ENCODE results near the gene TMPRSS11E.
"Not testable (repeated sequence)": the region's sequence is repeated elsewhere in the genome, so short reads cannot be mapped to it uniquely, and the experiment has no call there.

The TMPRSS11E gene

DNA sequence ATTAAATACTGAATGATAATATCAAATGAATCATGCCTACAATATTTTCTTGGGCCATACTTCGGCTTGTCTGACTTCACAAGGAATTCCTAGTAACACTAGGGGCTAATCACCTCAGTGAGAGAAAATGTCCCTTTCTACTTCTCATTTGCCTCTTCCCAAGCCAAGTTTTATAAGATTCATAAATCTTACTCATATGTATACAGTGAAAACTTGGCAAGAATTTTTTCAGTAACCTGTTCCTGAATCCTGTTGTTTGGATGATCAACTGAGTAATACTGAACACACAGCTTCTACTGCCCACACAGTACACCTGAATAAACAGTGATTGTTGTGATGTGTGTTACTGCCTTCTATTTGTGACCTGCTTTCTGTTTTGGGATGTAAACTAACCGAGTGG lies 16.5 kb downstream of the TMPRSS11E start:
- no peak for DNase-seq

DNA sequence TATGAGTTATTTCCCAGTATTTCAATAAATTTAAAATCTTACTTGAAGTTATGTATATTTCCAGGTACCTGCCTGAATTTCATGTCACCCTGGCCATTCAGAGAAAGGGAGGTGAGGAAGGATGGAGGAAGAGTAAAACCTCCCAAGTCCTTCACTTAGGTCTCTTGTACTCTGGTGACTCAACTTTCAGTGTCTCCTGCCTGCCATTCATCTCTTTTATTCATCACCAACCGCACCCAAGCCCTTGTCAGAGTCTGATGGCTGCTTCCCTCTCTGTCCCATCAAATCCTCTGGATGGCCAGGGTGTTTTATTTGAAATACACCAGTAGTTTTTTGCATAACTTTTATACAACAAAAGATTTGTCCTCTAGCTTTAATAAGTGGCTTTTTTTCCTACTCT lies 17.8 kb downstream of the TMPRSS11E start:
- DNase-seq: no peak

DNA sequence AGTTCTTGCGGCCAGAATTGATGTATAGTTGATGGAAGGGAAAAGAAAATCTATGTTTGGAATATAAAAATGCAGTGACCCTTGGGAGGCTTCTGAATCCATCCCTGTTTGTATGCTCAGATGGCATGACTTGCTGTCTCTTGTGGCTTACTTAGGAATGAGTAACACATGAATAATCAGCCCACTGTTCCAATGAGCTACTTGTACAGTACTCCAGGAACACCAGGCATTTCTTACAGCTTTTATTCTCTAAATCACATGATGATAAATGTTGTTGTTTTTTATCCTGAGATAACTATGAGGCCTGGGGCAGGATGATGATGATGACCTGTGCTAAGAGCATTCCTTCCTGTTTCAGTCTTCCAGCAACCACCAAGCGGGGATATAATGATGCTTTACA lies 18.9 kb downstream of the TMPRSS11E start:
- DNase-seq: no peak

DNA sequence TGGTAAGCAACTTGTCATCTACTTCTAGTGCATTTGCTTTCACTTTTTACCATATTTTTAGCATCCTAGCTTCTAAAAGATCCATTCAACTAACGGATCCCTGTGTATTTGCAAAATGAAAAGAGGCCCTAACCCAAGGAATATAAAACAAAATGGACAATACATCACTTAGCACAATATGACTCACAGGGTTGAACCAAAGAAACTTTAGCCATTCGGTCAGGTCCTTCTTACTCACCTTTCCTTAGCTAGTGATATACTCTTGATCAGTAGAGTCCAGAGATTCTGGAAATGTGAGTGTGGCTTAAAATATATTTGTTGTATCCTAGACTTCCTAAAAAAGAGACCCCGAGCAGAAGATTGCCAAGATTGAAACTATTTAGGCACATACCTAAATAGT lies 19.5 kb downstream of the TMPRSS11E start:
- no peak for DNase-seq

DNA sequence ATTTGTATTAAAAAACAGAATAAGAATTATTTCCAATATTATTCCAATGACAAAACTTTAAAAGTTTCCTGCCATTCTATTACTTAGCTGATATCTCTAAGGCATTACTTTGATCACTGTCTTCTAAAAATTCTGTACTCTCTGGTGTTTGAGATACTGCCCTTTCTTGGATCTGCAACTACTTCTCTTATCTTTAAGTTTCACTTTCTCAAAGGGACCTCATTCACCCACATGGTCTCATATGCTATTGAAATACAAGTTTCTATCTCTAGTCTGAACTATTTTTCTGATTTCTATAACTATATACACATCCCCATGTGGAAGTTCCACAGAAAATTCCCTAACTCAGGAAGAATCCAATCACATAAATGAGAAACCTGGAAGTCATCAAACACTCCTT lies 22.2 kb downstream of the TMPRSS11E start:
- DNase-seq: no peak

DNA sequence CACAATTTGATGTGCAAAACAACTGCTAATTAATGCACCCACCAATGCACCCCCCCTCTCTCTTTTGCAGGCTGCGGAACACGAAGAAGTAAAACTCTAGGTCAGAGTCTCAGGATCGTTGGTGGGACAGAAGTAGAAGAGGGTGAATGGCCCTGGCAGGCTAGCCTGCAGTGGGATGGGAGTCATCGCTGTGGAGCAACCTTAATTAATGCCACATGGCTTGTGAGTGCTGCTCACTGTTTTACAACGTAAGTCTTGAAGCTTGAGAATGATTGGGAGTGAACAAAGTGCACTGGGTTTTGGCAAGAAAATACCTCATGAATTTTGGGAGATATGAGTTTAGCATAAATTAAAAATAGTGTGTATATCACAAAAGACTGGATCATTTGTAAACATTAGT lies 28.9 kb downstream of the TMPRSS11E start:
- DNase-seq: no peak

DNA sequence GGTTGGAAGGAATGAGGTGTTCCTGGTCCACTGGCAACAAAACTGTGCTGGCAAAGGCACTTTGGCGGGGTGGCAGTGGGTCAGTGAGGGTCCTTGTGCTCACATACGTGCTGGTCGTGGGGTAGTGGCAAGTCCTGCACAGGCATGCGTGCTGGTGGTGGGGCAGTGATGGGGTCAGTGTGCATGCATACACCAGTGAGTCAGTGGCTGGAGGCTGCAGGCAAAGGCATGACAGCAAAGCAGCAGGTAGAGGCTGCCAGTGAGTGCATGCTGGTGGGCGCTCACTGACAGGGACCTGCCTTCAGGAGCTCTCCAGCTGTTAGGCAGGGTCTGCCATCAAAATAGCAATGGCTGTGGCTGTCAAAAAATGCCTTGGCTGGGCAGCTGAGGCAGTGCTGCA lies 42.1 kb downstream of the TMPRSS11E start:
- DNase-seq: no peak

DNA sequence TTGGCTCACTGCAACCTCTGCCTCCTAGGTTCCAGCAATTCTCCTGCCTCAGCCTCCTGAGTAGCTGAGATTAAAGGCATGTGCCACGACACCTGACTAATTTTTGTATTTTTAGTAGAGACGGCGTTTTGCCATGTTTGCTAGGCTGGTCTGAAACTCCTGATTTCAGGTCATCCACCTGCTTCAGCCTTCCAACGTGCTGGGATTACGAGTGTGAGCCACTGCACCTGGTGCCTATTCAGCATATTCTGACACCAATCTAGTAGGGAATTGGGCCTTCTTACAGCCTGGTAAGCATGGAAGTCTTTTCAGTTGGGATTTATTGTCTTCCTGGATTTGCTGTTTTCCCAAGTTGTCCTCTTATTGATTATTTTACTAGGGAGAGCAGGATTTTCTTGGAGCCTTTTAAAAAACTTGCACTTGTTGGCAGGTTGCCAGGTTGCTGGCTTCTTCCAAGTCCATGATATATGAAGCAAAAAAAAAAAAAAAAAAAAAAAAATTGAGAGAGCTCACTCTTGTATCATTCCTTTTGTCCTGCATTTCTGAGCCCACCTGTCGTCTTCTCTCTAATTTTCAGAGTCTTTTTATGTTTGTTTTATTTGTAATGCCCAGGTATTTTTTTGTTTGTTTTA lies 43.7 kb downstream of the TMPRSS11E start:
- DNase-seq: no peak

DNA sequence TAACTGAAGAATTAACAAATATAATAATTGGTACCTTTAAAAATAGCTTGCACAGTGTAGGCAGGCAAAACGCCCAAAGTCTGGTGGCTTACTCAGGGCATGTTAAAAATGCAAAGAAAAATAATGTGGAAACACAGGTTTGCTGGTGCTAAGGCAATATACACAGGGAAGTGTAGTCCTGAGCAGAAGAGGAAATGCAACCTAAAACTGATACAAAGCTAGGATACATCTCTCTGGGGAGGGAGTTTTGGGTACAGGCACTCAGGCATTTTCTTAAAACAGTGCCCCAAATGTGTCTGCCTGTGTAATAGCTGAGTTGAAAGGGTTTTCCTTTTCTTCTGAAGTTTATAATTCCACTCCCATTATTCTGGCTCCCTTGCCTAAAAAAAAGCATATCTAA lies 47.4 kb downstream of the TMPRSS11E start:
- DNase-seq: no peak

DNA sequence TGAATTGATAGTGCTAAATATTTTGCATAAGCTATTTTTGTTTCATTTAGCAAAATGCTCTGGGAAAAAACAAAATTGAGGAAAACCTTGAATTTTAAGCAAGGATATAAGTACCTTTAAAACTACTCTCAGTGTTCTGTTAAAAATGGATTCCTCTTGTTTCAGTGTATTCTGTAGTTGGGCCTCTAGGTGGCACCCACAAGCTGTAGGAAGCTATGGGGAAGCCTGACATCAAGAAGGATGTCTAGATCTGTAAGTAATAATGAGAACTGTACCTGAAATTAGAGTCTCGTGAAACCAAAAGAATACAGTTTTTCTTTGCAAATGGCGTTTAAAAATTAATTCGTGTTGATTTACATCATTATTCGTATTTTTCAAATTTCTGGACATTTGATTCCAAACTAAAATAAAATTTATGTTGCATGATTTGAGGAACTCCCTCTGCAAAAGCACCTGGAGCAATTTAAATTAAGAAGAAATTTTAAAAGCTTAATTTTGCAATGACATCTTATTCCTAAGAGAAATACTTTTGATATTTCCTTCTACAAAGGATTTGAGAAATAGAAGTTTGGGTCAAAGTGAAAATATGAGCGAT lies 51.2 kb downstream of the TMPRSS11E start:
- DNase-seq: no peak

DNA sequence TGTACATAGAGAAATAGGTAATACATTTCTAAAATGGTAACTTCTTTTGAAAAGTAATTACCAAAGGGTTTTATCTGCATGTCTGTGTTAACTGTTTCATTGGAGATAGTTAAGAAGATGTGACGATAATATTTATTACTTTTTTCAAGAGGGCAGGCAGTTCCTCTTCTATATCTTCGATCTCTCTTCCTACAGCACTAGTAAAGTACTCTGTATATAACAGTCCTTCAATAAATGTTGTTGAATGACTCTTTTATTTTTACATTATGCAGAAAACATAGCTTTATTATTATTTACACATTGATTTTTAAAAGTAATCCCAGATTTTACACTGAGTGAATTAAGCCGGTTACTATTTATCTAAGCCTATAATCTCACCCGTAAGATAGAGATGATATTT lies 51.8 kb downstream of the TMPRSS11E start:
- DNase-seq: no peak

DNA sequence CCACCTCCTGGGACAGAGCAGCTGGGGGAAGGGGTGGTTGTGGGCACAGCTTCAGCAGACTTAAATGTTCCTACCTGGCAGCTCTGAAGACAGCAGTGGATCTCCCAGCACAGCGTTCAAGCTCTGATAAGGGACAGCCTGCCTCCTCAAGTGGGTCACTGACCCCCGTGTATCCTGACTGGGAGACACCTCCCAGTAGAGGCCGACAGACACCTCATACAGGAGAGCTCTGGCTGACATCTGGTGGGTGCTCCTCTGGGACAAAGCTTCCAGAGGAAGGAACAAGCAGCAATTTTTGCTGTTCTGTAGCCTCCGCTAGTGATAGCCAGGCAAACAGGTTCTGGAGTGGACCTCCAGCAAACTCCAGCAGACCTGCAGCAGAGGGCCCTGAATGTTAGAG lies 56.2 kb downstream of the TMPRSS11E start:
- not testable (repeated sequence) for DNase-seq

DNA sequence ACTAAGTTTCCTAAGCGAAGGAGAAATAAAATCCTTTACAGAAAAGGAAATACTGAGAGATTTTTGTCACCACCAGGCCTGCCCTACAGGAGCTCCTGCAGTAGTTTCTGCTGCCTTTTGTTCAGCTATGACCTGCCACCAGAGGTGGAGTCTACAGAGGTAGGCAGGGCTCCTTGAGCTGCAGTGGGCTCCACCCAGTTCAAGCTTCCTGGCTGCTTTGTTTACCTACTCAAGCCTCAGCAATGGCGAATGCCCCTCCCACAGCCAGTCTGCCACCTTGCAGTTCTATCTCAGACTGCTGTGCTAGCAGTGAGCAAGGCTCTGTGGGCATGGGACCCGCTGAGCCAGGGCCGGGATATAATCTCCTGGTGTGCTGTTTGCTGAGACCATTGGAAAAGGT lies 57.6 kb downstream of the TMPRSS11E start:
- not testable (repeated sequence) for DNase-seq

DNA sequence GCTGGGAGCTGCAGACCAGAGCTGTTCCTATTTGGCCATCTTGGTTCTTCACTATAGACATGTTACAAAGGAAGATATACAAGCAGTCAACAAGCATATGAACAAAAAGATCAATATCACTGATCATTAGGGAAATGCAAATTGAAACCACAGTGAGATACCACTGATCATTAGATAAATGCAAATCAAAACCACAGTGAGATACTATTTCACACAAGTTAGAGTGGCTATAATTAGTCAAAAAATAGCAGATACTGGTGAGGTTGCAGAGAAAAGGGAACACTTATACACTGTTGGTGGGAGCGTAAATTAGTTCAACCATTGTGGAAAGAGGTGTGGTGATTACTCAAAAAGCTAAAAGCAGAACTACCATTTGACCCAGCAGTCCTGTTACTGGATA lies 58.2 kb downstream of the TMPRSS11E start:
- not testable (repeated sequence) for DNase-seq

DNA sequence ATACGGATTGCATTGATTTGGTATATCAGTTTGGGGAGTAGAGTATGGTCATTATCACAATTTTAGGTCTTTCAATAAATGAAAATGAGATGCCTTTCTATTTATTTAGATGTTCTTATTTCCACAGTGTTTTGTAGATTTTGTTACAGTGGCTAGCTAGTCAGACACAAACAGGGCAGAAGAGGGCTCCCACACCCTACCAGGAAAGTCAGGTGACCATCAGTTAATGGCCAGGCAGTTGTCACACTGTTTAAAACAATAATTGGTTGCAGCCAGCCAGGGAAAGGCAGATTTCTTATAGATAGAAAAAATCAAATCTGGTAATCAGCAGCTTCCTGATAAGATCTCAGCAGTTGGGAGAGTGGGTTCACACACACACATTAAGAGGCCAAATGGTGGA lies 71.6 kb downstream of the TMPRSS11E start:
- DNase-seq: no peak

DNA sequence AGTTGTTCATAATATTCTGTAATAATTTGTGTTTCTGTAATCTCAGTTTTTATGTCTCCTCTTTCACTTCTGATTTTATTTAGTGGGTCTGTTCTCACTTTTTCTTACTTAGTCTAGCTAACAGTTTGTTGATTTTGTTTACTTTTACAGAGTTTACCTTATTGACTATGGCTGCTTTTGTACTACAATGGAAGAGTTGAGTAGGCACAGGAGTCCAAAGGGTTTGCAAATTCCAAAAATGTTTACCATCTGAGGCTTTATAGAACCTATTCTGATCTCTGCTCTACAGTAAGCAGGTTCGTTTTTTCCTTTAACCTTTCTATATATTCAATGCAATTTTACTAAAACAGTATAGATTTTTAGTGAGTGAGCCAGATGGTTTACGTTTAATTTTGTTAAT lies 73.7 kb downstream of the TMPRSS11E start:
- DNase-seq: no peak

DNA sequence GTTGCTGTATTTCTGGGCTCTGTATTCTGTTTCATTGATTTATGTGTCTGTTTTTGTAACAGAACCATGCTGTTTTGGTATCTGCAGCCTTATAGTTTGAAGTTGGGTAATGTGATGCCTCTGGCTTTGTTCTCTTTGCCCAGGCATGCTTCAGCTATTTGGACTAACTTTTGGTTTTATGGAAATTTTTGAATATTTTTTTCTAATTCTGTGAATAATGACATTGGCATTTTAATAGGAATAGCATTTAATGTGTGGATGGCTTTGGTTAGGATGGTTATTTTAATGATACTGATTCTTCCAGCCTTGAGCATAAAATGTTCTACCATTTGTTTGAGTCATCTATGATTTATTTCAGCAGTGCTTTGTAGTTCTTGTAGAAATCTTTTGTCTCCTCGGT lies 75.0 kb downstream of the TMPRSS11E start:
- DNase-seq: not testable (repeated sequence)

DNA sequence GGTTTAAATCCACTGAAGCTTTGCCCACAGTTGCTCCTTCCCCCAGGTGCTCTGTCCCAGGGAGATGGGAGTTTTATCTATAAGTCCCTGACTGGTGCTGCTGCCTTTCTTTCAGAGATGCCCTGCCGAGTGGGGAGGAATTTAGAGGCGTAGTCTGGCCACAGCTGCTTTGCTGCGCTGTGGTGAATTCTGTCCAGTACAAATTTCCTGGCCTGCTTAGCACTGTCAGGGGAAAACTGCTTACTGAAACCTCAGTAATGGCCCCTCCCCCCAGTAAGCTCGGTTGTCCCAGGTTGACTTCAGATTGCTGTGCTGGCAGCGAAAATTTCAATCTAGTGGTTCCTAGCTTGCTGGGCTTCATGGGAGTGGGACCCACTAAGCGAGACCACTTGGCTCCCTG lies 88.7 kb downstream of the TMPRSS11E start:
- DNase-seq: no peak

DNA sequence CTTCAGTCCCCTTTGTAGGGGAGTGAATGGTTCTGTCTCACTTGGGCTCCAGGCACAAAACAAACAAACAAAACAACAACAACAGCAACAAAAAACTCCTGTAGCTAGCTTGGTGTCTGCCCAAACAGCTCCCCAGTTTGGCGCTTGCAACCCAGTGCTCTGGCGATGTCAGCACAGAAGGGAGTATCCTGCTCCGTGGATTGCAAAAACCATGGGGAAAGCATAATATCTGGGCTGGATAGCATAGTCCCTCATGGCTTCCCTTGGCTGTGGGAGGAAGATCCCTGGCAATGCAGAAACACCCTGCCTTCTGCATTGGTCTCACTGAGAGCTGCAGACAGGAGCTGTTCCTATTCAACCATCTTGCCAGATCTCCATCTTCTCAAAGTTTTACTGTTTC lies 89.1 kb downstream of the TMPRSS11E start:
- DNase-seq: no peak

DNA sequence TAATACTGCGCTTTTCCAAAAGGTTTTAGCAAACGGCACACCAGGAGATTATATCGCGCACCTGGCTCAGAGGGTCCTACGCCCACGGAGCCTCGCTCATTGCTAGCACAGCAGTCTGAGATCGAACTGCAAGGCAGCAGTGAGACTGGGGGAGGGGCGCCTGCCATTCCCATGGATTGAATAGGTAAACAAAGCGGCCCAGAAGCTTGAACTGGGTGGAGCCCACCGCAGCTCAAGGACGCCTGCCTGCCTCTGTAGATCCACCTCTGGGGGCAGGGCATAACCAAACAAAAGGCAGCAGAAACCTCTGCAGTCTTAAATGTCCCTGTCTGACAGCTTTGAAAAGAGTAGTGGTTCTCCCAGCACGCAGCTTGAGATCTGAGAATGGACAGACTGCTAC lies 95.5 kb downstream of the TMPRSS11E start:
- DNase-seq: not testable (repeated sequence)

Measured in activated CD8-positive, alpha-beta memory T cell treated with anti-CD3 and anti-CD28 coated beads, Interleukin-2, amount 50 U/mL, for 48 hours (primary cell).